ENCODE data around the gene PIH1D1.

Gene PIH1D1

DNA sequence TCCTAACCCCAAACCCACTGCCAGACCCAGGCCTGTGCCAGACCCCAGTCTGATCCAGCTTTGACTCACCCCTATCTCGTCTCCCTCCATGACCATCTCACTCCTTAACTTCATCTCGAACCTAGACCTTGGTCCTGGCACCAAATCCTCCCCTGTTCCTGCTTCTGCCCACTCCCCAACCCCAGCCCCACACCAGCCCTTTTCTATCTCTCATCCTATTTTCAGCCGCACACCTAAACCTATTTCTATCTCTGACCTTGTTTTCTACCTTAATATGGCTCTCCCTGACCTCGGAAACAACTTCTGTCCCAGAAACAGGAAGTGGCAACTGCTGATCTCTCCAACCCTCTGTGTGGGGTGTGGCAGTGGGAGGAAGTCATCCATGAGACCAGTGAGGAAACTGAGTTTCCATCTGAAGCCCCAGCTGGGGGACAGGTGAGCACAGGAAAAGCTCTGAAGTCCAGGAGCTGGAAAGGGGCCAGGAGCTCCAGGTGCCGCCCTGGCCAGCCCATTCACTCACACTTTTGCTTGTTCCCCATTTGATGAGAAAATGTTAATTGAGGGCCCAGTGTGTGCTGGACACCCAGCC is 42.1 kb downstream of the PIH1D1 start:
- Mint-ChIP-seq H3K4me1 (peaks cover 68% of the 10 kb centered on the region), H3K36me3 (no peaks in the 10 kb centered on the region), H3K27ac (peak overlapping the region; percentile 92), H3K4me3 (peak overlapping the region; percentile 44), H3K27me3 (no peaks in the 10 kb centered on the region), H3K9me3 (peaks cover 4% of the 10 kb centered on the region)
- ATAC-seq = peak; percentile 87

DNA sequence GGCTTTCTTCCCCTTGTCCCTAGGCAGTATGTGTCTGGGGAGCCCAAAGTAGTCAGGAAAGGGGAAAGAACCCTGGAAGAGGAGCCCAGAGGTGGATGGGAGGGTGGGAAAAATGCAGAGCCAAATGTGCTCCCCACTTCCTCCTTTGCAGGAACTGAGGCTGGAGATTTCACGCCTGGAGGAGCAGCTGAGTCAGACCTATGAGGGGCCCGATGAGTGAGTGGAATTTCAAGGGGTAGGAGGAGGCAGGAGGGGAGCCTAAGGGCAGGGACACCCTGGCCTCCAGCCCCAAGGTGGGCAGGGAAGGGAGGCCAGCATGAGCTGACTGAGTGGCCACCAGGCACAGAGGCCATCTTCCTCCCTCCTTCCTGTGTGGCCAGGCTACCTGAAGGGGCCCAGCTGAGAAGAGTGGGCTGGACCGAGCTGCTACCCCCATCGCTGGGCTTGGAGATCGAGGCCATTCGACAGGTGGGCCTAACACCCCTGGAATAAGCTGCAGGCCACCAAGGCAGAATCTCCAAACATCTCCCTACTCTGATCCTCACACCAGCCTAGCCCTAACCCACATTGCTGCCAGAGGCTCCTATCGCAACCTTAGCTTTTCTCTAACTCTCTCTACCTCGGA is 42.7 kb downstream of the PIH1D1 start:
- H3K9me3 Mint-ChIP-seq = peaks cover 4% of the 10 kb centered on the region
- ATAC-seq = no peak
- H3K27me3 Mint-ChIP-seq = no peaks in the 10 kb centered on the region
- no peaks in the 10 kb centered on the region for H3K36me3 Mint-ChIP-seq
- H3K4me1 Mint-ChIP-seq = peaks cover 67% of the 10 kb centered on the region
- peak overlapping the region; percentile 92 for H3K27ac Mint-ChIP-seq
- H3K4me3 Mint-ChIP-seq = peak overlapping the region; percentile 44

- Mint-ChIP-seq H3K27me3 (no peaks in the 10 kb centered on the region), H3K36me3 (no peaks in the 10 kb centered on the region), H3K4me3 (no peak overlapping the region), H3K9me3 (peaks cover 4% of the 10 kb centered on the region), H3K27ac (peak overlapping the region; percentile 92), H3K4me1 (peaks cover 69% of the 10 kb centered on the region)
- no peak for ATAC-seq
These were observed 44.1 kb downstream of the PIH1D1 start for GRCh38 chr19:49407482-49408015.

DNA sequence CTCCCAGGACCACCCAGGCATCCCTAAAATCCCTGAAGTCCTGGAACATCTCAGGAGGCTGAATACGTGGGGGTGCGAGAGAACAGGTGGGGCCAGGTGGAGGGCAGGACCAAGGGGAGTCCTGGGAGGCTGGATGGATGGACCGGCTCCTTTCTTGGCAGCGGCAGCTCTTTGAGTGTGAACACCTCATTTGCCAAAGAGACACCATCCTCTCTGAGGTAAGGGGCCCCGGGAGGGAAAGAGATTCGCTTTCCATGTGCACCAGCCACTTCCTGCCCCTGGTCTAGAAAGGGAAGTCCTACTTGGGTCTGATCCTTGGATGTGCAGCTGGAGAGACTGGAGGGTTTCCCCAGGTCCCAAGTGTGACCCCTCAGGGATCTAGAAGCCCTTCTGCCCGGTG is 44.5 kb downstream of the PIH1D1 start:
- H3K36me3 Mint-ChIP-seq = no peaks in the 10 kb centered on the region
- peak overlapping the region; percentile 92 for H3K27ac Mint-ChIP-seq
- H3K4me1 Mint-ChIP-seq = peaks cover 65% of the 10 kb centered on the region
- peaks cover 4% of the 10 kb centered on the region for H3K9me3 Mint-ChIP-seq
- no peak overlapping the region for H3K4me3 Mint-ChIP-seq
- H3K27me3 Mint-ChIP-seq = no peaks in the 10 kb centered on the region
- ATAC-seq = no peak

- peak overlapping the region; percentile 85 for H3K27ac Mint-ChIP-seq
- H3K4me3 Mint-ChIP-seq = no peak overlapping the region
- H3K36me3 Mint-ChIP-seq = no peaks in the 10 kb centered on the region
- peaks cover 40% of the 10 kb centered on the region for H3K4me1 Mint-ChIP-seq
- no peaks in the 10 kb centered on the region for H3K27me3 Mint-ChIP-seq
- peak; percentile 90 for ATAC-seq
- H3K9me3 Mint-ChIP-seq = no peaks in the 10 kb centered on the region
These were observed 48.0 kb downstream of the PIH1D1 start for GRCh38 chr19:49403404-49404187.

GRCh38 chr19:49400029-49400428 is 51.6 kb downstream of the PIH1D1 start:
- no peaks in the 10 kb centered on the region for H3K9me3 Mint-ChIP-seq

GRCh38 chr19:49398931-49399330 is 52.7 kb downstream of the PIH1D1 start:
- no peak for ATAC-seq
- H3K9me3 Mint-ChIP-seq = no peaks in the 10 kb centered on the region
- H3K4me1 Mint-ChIP-seq = peaks cover 23% of the 10 kb centered on the region
- H3K4me3 Mint-ChIP-seq = no peak overlapping the region
- H3K27ac Mint-ChIP-seq = peak overlapping the region; percentile 18
- H3K27me3 Mint-ChIP-seq = peaks cover 10% of the 10 kb centered on the region
- H3K36me3 Mint-ChIP-seq = no peaks in the 10 kb centered on the region

More at GRCh38 chr19:49400029-49400428, 51.6 kb downstream of the PIH1D1 start:
- H3K4me3 Mint-ChIP-seq = no peak overlapping the region
- H3K36me3 Mint-ChIP-seq = no peaks in the 10 kb centered on the region
- peaks cover 28% of the 10 kb centered on the region for H3K4me1 Mint-ChIP-seq
- H3K27ac Mint-ChIP-seq = no peak overlapping the region
- ATAC-seq = no peak
- peaks cover 10% of the 10 kb centered on the region for H3K27me3 Mint-ChIP-seq

DNA sequence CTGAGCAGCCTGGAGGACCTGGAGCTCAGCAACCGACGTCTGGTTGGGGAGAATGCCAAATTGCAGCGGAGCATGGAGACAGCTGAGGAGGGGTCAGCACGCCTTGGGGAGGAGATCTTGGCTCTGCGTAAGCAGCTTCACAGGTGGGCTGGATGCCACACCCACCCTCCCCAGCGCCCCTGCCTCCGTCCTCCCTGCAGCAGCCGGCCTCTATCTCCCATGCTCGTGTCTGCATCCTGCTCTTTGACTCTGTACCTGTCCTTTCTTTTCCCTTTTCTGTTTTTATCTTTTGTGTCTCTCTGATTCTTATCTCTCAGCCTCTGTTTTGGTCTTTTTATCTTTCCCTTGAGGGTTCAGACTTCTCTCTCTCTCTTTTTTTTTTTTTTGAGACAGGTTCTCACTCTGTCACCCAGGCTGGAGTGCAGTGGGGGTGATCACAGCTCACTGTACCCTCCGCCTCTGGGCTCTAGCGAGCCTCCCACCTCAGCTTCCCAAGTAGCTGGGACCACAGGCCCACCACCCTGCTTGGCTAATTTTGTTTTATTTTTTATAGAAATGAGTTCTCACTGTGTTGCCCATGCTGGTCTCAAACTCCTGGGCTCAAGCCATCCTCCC is 53.5 kb downstream of the PIH1D1 start:
- Mint-ChIP-seq H3K9me3 (no peaks in the 10 kb centered on the region), H3K27ac (peak overlapping the region; percentile 18), H3K27me3 (peaks cover 10% of the 10 kb centered on the region), H3K4me1 (peaks cover 15% of the 10 kb centered on the region), H3K4me3 (no peak overlapping the region), H3K36me3 (no peaks in the 10 kb centered on the region)
- ATAC-seq = no peak

- Mint-ChIP-seq H3K27ac (peak overlapping the region; percentile 41), H3K4me1 (peaks cover 13% of the 10 kb centered on the region), H3K27me3 (peaks cover 10% of the 10 kb centered on the region), H3K9me3 (no peaks in the 10 kb centered on the region), H3K4me3 (no peak overlapping the region), H3K36me3 (no peaks in the 10 kb centered on the region)
- ATAC-seq = no peak
These were observed 54.7 kb downstream of the PIH1D1 start for GRCh38 chr19:49396738-49397505.

Data from stimulated activated memory B cell treated with anti-CD40 and anti-IgM and Interleukin-4, amounts not matched to agents 10 μg/mL and 1 μg/mL and 100 μg/mL, for 72 hours (primary cell).